HG03442 (cell line): Measurements from ENCODE around the gene PTTG1IP.

Source experiments
- ATAC-seq: cut with Tn5 transposase; IDR thresholded peaks from one replicate; pipeline ENCODE4 v1.9.1; 2021; ENCODE audit warnings: mild to moderate bottlenecking, moderate library complexity; ENCODE audit not compliant: unreplicated experiment

Gene PTTG1IP

GRCh38 chr21:44909719-44910118 is 36.2 kb upstream of the PTTG1IP start:
- no peak for ATAC-seq

- ATAC-seq = no peak
Observed at GRCh38 chr21:44908908-44909307, 35.4 kb upstream of the PTTG1IP start.

GRCh38 chr21:44907966-44908895 is 34.7 kb upstream of the PTTG1IP start:
- no peak for ATAC-seq

GRCh38 chr21:44907225-44907965 is 33.9 kb upstream of the PTTG1IP start:
- no peak for ATAC-seq

- no peak for ATAC-seq
Observed at GRCh38 chr21:44905728-44906090, 32.2 kb upstream of the PTTG1IP start.

GRCh38 chr21:44905016-44905727 is 31.7 kb upstream of the PTTG1IP start:
- no peak for ATAC-seq

GRCh38 chr21:44904141-44904923 is 30.8 kb upstream of the PTTG1IP start:
- no peak for ATAC-seq

GRCh38 chr21:44903689-44904088 is 30.2 kb upstream of the PTTG1IP start:
- ATAC-seq = no peak

- ATAC-seq = no peak
Observed at GRCh38 chr21:44903050-44903685, 29.7 kb upstream of the PTTG1IP start.

GRCh38 chr21:44902268-44903049 is 29.0 kb upstream of the PTTG1IP start:
- ATAC-seq = no peak

- ATAC-seq = no peak
Observed at GRCh38 chr21:44901391-44902074, 28.0 kb upstream of the PTTG1IP start.

- ATAC-seq = no peak
Observed at GRCh38 chr21:44900559-44901251, 27.2 kb upstream of the PTTG1IP start.

GRCh38 chr21:44899768-44900558 is 26.5 kb upstream of the PTTG1IP start:
- no peak for ATAC-seq

- ATAC-seq = no peak
Observed at GRCh38 chr21:44898851-44899767, 25.6 kb upstream of the PTTG1IP start.

- no peak for ATAC-seq
Observed at GRCh38 chr21:44898011-44898488, 24.6 kb upstream of the PTTG1IP start.

- no peak for ATAC-seq
Observed at GRCh38 chr21:44897326-44898010, 24.0 kb upstream of the PTTG1IP start.
